GM21526 (cell line): ENCODE data around the gene ABCB7.
A peak's percentile ranks its signal among the peaks of the same experiment; 100 is the strongest.
"Not testable (repeated sequence)": the region's sequence is repeated elsewhere in the genome, so short reads cannot be mapped to it uniquely, and the experiment has no call there.

Source experiments
- ATAC-seq: cut with Tn5 transposase; IDR thresholded peaks from one replicate; pipeline ENCODE4 v1.9.1; 2021; ENCODE audit warnings: moderate library complexity; ENCODE audit not compliant: unreplicated experiment, low FRiP score

Gene ABCB7

GRCh38 chrX:75155827-75156525, at the start of gene ABCB7:
ABCB7 (minus strand) TSS chrX:75156283; CDS start chrX:75156272, 11 bp downstream.
- peak; percentile 87 for ATAC-seq

DNA sequence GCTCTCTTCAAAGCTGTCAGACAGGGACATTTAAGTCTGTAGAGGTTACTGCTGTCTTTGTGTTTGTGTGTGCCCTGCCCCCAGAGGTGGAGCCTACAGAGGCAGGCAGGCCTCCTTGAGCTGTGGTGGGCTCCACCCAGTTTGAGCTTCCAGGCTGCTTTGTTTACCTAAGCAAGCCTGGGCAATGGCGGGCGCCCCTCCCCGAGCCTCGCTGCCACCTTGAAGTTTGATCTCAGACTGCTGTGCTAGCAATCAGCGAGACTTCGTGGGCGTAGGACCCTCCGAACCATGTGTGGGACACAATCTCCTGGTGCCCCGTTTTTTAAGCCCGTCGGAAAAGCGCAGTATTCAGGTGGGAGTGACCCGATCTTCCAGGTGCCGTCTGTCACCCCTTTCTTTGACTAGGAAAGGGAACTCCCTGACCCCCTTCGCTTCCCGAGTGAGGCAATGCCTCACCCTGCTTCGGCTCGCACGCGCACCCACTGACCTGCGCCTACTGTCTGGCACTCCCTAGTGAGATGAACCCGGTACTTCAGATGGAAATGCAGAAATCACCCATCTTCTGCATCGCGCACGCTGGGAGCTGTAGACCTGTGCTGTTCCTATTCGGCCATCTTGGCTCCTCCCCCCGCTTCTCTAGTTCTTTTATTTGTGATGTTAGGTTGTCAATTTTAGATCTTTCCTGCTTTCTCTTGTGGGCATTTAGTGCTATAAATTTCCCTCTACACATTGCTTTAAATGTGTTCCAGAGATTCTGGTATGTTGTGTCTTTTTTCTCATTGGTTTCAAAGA, 32.5 kb upstream of the ABCB7 start:
- ATAC-seq = not testable (repeated sequence)

DNA sequence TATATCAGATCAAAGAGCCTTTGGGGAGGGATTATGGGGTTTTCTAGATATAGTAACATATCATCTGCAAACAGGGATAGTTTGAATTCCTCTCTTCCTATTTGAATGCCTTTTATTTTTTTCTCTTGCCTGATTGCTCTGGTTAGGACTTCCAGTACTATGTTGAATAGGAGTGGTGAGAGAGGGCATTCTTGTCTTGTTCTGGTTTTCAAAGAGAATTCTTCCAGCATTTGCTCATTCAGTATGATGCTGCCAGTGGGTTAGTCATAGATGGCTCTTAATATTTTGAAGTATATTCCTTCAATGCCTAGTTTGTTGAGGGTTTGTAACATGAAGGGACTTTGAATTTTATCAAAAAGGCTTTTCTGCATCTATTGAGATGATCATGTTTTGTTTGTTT, 25.6 kb upstream of the ABCB7 start:
- ATAC-seq = no peak

- not testable (repeated sequence) for ATAC-seq
These were observed 23.6 kb upstream of the ABCB7 start for GRCh38 chrX:75179536-75180293.

- not testable (repeated sequence) for ATAC-seq
These were observed 16.3 kb upstream of the ABCB7 start for GRCh38 chrX:75172257-75172890.

DNA sequence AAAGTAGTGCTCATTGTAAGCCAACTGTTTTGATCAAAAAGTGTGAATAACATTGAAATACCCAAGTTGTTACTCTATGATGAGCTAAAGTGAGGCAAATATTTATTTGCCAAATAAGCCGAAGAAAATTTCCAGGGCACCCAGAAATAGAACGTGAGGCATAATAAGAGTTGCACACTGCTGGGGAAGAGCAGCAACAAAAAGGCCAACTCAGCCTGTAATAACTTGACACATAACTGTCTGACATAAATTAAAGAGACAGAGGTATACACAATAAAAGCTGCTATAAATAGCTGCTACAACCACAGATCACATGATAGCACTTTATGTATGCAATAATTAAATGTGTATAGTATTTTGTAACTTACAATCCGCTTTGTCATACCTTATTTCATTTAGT, 2.0 kb upstream of the ABCB7 start:
- ATAC-seq = no peak

GRCh38 chrX:75156531-75156945, 455 bp upstream of the ABCB7 start:
- ATAC-seq = no peak

DNA sequence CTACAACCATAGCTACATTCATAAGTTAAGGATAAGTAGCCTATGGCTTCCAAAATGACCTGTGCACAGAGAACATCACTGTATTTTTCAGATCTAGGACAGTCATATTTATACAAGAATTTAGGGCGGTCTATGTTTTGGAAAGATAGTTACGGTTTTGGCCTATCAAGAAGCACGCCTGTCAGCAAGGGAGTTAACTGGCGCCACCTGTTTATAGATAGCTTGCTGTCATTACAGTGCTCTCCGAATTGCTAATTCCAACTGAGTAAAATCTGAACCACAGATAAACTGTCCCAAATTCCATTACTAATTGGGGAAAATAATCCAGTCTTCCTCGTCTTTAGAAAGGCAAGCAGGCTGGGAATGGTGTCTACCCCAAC, 646 bp downstream of the ABCB7 start:
- ATAC-seq = peak; percentile 48

- no peak for ATAC-seq
These were observed 1.2 kb downstream of the ABCB7 start for GRCh38 chrX:75154871-75155270.

- ATAC-seq = no peak
These were observed 4.1 kb downstream of the ABCB7 start for GRCh38 chrX:75151827-75152592.

DNA sequence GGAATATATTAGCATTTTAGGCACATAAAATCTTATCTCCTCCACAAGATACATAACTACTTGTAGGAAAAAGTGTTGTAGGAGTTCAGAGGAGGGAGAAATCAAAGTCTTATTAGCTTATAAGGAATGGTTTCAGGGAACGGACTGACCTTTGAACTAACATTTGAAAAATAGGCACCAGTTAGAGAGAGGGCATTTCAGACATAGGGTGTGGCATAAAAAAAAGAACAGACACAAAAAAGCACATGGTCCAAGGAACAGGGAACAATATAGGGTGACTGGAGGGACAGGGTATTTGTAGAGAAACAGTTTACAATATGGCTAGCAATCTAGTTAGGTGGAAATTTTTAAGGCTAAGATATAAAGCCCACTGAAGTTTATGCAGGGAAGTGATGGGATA, 6.4 kb downstream of the ABCB7 start:
- no peak for ATAC-seq

DNA sequence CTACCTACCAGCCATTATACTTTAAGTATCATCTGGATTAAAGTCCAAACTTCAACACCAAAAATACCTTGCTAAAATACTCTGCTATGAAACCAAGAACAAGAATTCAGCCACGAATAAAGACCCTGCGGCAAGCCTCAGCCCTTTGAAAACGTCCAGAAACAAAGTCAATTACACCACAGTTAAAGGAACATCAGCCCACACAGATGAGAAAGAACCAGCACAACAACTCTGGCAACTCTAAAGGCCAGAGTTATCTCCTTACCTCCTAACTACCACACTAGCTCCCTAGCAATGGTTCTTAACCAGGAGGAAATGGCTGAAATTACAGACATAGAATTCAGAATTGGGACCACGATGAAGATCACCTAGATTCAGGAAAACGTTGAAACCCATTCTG, 23.4 kb downstream of the ABCB7 start:
- no peak for ATAC-seq

- ATAC-seq = no peak
These were observed 24.0 kb downstream of the ABCB7 start for GRCh38 chrX:75131973-75132627.

- ATAC-seq = not testable (repeated sequence)
These were observed 27.0 kb downstream of the ABCB7 start for GRCh38 chrX:75129069-75129468.

DNA sequence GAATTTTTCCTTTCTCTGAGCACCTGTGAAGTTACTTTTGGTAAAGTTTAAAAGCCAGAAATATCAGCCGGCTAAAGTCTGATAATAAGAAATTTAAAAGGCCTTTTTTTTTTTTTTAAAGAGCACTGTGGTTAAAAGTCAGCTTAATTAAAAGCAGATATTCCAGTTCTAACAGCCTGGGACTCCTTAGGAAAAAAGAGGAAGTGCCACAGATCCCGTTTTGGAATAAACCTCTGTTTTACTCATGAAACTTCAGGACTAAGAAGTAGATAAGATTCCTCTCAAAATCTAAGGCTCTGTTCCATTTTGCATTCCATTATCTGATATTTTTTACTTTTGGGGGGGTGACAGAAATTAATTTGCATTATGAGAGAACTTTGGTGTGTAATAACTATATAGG, 37.8 kb downstream of the ABCB7 start:
- no peak for ATAC-seq

GRCh38 chrX:75115707-75116413, 40.2 kb downstream of the ABCB7 start:
- no peak for ATAC-seq

DNA sequence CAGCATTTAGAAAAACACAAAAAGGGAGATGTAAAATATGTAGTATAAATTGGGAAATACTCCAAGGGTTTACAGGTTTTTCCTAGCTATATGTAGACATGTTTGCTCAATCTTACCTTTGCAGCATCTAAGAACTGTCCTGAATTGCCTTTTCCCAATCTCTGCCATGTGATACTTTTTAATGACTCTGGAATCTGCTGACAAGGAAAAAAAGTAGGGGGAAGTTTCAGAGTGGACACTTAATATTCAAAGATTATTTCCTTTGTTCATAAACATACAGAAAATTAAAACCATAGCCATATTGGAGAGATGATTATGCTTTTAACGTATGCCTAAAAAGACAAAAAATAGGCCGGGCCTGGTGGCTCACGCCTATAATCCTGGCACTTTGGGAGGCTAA, 41.4 kb downstream of the ABCB7 start:
- ATAC-seq = no peak

DNA sequence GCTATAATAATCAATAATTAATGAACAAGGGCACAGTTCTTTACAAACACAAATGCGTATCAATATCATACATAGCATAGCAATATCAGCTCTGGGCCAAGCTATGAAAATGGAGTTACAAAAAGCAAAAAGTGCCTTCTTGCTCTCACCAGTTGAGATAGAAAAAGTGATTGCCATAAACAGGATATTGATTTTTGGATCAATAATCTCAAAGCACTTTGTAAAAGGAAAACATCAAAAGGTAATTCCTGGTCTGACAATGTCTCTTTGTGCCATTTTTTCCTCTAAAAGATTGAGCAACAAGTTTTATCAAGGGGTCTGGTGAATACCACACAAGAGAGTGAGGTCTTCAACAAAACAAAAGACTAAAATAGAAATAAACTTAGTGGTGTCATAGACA, 42.4 kb downstream of the ABCB7 start:
- ATAC-seq = no peak
